GM23248 (cell line): ENCODE measurements around the gene CPNE5.

Experiments used
- EZH2 ChIP-seq: fragments of 200-600 bp; sonication (generic); IDR thresholded peaks from 2 replicates; pipeline ENCODE4 v1.6.1; 2018; ENCODE audit warnings: antibody characterized with exemption, mild to moderate bottlenecking; ENCODE audit not compliant: insufficient read depth, poor library complexity, severe bottlenecking
- EZH2phosphoT487 ChIP-seq: fragments of 200-600 bp; sonication (generic); IDR thresholded peaks from 2 replicates; pipeline ENCODE4 v1.6.1; 2018; ENCODE audit warnings: antibody characterized with exemption, moderate library complexity, mild to moderate bottlenecking, low read depth; ENCODE audit not compliant: insufficient read depth

DNA sequence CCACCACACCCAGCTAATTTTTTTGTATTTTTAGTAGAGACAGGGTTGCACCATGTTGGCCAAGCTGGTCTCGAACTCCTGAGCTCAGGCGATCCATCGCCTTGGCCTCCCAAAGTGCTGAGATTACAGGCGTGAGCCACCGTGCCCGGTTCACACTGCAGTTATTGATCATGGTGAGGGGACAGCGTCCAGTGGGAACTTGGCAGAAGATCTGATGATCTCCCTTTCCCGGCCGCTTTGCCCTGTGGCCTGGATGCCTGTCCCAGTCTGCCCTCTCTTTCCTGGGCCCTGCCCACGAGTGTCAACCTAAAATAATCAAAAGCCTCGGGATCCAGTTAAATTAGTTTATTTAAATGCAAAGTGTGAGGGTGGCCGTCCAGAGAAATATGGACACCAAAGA lies 42.2 kb downstream of the CPNE5 start:
- no peak for TF ChIP-seq EZH2phosphoT487
- TF ChIP-seq EZH2 = no peak
